ENCODE results near the gene CPXM1. TPM values are rescaled to one million over a fixed set of nuclear protein-coding genes. Genes with fewer than 3 reads are reported as not detected.

The CPXM1 gene
- total RNA-seq, 1 experiment from 2014 or later = 0.17 TPM

- CTCF ChIA-PET = no interaction called here
- Histone ChIP-seq H3K9me3 (ENCODE audit: control insufficient read depth in 1 of 2, insufficient read depth in 1 of 2, low read depth in 1 of 2, low read length in 2 of 2) (no peaks in the 10 kb centered on the region), H4K20me1 (ENCODE audit: insufficient read depth) (no peaks in the 10 kb centered on the region), H3K4me1 (ENCODE audit: control insufficient read depth in 1 of 2, insufficient read depth in 2 of 2, low read length in 2 of 2) (peaks cover 1 to 3% of the 10 kb centered on the region in 2 experiments; a peak in 2 of 4 replicates), H3K4me2 (ENCODE audit: low read length) (no peak overlapping the region), H3K36me3 (ENCODE audit: control insufficient read depth in 1 of 2, insufficient read depth in 2 of 2, low read length in 2 of 2) (no peaks in the 10 kb centered on the region), H3K9ac (ENCODE audit: low read length) (no peak overlapping the region), H3K27me3 (ENCODE audit: insufficient read depth, low read length) (peaks cover 8% of the 10 kb centered on the region; the same call in 1 of the 2 replicates), H3K4me3 (replicated peaks in 1 of 2; ENCODE audit: low read depth in 1 of 2, low read length in 2 of 2) (no peak overlapping the region), H2AFZ (ENCODE audit: low read depth, low read length, poor library complexity, severe bottlenecking) (no peak overlapping the region), H3K27ac (ENCODE audit: low read depth, low read length) (no peak overlapping the region), H3K79me2 (ENCODE audit: insufficient read depth, low read length) (no peaks in the 10 kb centered on the region), H3K9me2 (ENCODE audit: insufficient read depth) (no peaks in the 10 kb centered on the region)
- intact Hi-C loops (cut with micrococcal nuclease) = no loop called here
- no peak for ATAC-seq
- no TSS peak for BruUV-seq (replicated peaks)
- TF ChIP-seq POLR2AphosphoS5 (IDR thresholded peaks at IDR 0.05; ENCODE audit: low read depth, low read length) = no peak
- no peak for TF ChIP-seq MAX (IDR thresholded peaks at IDR 0.05)
- no peak for TF ChIP-seq CEBPB (IDR thresholded peaks at IDR 0.05; ENCODE audit: low read depth)
- TF ChIP-seq ELF1 (IDR thresholded peaks at IDR 0.05; ENCODE audit: borderline replicate concordance, low read depth) = no peak
- TF ChIP-seq YY1 (IDR thresholded peaks at IDR 0.05; ENCODE audit: extremely low read depth, insufficient replicate concordance, low read depth, low read length) = no peak
- no peak for TF ChIP-seq JUND (IDR thresholded peaks at IDR 0.05)
- no peak for TF ChIP-seq TCF7L2 (IDR thresholded peaks at IDR 0.05; ENCODE audit: borderline replicate concordance, extremely low read depth, insufficient read depth, insufficient read length)
- no peak for TF ChIP-seq SRF (IDR thresholded peaks at IDR 0.05; ENCODE audit: low read depth)
- no peak for TF ChIP-seq POLR2A (IDR thresholded peaks at IDR 0.05; ENCODE audit: borderline replicate concordance, extremely low read depth, insufficient read depth, insufficient read length)
- no peak for TF ChIP-seq ZNF274 (IDR thresholded peaks at IDR 0.05; ENCODE audit: low read depth, low read length)
- no peak for TF ChIP-seq FOSL1 (IDR thresholded peaks at IDR 0.05; ENCODE audit: low read depth)
- no peak for TF ChIP-seq ZFX (IDR thresholded peaks at IDR 0.05)
- no peak for TF ChIP-seq RAD21 (IDR thresholded peaks at IDR 0.05; ENCODE audit: low read depth)
- POLR2A ChIA-PET = no interaction called here
- RAD21 ChIA-PET (ENCODE audit: low non-redundant PET in 1 of 2, low total read pairs in 2 of 2, uncharacterized antibody in 2 of 2, unreplicated experiment in 2 of 2) = no interaction called here
- no peak for DNase-seq (ENCODE audit: low read depth, low spot score)
Observed at GRCh38 chr20:2793471-2793870, 7.0 kb downstream of the CPXM1 start.
